ENCODE results near the gene VWA5B1.
"Not testable (repeated sequence)": the region's sequence is repeated elsewhere in the genome, so short reads cannot be mapped to it uniquely, and the experiment has no call there.

The VWA5B1 gene

DNA sequence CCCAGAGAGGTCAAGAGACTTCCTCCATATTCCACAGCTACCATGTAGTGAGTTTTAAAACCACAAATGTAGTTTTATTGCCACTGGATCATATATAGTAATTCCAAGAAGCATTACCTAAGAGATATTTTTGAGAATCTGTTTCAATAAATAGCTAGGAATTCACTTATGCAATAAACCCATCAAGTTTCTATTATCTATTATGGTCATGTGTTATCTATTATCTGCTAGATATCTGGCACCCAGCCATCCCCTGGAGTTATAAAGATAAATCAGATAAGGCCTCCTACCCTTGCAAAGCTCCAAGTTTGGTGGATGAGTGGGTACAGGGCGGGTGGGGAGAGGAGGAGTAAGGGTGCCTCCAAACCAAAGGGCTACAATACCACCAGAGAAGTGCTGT, 10.3 kb upstream of the VWA5B1 start:
- no peak for DNase-seq

DNA sequence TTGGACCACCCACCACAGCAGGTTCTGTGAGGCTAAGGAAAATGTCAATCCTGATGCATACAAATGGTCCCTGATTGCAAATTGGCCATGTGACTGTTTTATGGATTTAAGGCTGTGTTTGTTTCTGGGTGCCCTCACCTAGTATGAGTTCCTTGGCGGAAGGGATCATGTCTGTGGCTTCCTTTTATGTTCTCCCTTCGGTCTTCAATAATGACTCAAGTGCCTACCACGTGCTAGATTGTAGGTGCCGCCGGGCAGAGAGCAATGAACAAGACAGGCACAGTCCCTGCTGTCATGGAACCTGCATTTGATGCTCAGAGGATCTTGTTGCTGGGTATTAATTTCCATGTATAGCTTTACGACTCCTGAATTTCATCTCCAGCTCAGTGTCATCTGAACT, 9.8 kb upstream of the VWA5B1 start:
- DNase-seq: no peak

DNA sequence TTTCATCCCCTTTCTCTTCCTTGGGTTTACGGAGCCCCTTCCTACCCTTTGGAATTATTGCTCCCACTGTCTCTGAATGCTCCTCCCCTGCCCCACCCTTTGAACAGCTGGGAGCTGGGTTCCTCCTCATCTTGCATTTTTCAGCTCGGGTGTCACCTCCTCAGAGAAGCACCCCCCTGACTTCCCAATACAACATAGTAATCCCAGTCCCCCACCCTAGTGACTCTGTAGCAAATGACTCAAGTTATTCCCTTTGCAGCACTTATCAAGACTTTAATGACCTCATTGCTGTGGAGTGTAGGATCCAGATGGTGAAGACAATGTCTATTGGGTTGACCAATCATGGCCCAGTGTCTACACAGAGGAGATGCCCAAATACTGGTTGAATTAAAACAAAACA, 8.9 kb upstream of the VWA5B1 start:
- DNase-seq: no peak

DNA sequence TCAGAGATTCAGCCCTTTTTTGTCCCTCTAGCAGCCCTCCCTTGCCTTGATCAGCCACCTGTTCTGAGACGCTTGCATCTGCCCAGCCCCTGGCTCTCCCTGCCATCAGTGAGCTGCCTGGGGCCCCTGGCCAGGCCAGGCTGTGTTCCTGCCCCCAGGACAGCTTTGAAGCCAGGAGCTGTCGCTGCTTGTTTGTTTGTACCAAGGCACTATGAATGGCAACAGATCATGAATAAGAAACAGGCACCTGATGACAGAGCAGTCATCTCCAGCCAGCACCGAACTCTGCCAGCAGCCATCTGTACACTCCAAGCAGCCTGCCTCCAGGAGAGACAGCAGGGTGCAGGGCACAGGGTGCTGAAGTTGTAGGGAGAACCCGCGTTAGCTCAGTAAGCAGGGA, 8.1 kb upstream of the VWA5B1 start:
- DNase-seq: peak; percentile 56

DNA sequence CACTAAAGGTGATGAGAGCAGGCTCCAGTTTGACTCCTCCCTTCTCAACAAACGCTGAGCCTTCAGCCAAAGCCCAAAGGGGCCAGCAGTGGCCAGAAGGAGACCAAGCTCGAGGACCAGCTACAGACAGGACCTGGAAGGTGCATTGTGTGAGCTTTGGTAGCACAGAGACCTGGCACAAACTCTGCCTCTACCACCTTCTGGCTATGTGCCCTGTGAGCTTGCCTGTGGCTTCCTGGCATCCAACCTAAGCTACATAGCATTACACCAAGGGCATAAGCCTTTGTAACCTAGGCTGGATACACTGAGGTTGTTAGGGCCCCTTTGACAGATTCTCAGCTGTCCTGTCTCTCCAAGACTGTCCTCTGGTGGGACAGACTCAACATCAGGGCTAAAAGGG, 6.6 kb upstream of the VWA5B1 start:
- DNase-seq: no peak

DNA sequence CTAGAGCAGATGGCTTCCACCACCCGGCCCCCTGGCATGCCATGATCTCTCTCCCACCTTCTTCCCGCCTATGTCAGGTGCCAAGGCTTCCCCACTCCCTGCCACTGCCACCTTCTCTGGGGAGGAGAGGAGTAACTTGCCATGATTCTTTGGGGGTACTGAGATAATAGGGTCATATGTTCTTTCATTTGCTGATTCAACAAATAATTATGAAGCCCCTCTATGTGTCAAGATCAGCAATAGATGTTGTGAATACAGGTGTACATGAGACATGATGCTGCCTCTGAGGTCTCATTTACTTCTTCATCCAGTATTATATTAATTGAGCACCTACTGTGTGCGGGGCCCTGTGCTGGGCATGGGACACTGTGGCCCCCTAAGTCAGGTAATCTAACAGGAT, 6.0 kb upstream of the VWA5B1 start:
- DNase-seq: no peak

DNA sequence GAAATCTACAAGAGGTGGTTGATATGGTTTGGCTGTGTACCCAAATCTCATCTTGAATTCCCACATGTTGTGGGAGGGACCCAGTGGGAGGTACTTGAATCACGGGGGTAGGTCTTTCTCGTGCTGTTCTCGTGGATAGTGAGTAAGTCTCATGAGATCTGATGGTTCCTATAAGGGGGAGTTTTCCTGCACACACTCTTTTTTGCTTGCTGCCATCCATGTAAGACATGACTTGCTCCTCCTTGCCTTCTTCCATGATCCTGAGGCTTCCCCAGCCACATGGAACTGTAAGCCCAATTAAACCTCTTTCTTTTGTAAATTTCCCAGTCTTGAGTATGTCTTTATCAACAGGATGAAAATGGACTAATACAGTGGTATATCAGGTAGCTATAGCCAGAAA, 5.2 kb upstream of the VWA5B1 start:
- DNase-seq: no peak

DNA sequence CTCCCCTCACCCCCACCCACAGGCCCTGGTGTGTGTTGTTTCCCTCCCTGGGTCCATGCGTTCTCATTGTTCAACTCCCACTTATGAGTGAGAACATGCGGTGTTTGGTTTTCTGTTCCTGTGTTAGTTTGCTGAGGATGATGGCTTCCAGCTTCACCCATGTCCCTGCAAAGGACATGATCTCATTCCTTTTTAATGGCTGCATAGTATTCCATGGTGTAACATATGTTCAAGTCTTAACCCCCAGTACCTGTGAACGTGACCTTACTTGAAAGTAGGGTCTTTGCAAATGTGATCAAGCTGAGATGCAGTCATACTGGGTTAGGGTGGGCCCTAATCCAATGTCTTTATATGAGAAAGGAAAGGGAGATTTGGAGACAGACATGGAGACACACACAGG, 3.0 kb upstream of the VWA5B1 start:
- DNase-seq: not testable (repeated sequence)

DNA sequence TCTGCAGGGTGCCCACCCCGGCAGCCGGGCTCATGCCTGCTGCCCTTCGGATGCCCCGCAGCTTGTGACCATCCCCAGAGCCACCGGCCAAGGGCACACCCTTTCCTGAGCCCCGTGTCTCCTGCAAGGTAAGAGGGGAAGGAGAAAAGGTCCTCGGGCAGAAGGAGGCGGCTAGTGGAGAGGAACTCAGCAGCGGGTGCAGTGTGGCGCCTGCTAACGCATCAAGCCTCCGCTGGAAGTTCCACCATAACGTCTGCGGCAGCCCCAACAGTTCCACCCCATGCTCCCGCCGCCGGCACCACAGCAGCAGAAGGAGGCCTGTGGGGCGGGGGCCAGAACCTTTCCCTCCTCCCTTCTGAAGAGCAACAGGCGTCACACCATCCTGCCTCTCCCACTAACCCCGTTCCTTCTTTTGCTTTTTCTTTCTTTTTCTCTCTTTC, 990 bp downstream of the VWA5B1 start:
- no peak for DNase-seq

DNA sequence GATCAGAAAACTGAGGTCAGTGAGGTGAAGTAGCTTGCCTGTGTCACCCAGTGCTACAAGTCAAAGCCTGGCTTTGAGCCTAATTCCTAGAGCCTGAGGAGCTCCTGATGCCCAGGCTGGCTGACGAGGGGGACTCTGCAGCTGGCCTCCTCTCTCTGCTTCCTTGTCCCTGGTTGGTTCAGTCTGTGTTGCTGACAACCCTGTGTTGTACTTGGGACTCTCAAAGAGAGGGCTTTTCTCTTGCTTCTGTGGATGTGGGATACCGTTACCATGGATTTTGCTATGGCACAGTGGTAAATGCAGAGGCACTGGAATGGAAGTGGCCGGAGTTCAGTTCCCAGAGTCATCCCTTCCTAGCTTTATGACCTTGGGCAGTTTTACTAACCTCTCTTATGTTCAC, 8.0 kb downstream of the VWA5B1 start:
- no peak for DNase-seq

DNA sequence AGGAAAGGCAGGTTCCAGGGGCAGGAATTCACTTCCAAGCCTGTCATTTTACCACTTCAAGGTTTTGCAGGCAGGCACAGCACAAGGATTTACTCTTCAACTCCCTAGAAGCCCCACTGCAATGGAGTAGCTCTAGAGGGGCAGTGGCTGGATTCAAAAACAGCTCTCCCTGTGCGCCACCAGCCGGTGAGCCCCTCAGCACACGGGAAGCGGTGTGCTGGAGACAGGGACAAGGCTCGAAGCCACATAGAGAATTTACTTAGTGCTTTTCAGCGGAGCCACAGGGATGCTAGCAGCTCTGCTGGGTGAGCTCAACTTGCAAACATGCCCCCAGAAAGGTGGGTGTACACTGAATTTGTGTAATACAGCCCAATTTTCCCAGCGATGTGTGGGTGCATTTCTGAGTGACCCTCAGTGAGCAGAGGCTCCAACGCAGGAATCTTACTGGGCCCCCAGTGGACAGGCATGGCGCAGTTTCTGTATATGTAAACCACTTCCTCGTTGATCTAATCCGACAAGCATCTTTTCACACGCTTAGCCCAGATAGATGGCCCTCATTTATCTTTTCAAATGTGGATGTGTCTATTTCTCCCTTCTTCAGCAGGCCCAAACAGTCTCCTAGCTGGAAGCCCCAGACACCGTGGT, 10.9 kb downstream of the VWA5B1 start:
- DNase-seq: no peak

DNA sequence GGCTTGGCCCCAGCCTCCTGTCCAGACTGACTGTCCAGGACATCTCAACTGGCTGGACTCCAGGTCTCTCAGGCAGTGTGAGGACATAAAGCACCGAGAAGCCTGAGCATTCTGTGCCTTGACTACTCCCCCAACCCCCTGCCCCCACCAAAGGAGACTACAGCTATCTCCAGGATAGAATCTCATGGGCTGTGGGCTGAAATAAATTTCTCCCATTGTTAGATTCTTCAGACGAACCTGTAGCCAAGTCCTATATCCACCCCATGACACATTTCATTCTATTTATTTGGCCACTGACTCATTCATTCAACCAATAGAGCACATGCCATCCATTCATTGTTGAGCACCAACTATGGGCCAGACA, 11.4 kb downstream of the VWA5B1 start:
- DNase-seq: no peak

DNA sequence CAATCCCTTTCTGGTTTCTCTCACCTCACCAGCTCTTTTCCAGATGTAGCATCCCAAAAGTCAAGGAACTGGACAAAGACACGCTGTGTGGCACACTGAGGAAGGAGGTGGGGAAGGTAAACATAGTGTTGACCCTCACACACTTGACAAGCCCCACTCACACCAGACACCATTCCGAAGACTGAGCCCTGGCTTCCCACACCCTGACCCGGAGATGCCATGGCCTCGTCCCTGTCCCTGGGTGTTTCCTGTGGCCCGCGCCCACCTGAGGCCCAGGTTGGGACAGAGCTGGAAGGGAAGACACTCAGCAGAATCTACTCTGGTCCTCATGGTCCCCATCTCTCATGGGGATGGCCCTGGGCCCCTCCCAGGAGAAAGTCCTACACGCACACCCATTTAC, 16.4 kb downstream of the VWA5B1 start:
- DNase-seq: no peak

DNA sequence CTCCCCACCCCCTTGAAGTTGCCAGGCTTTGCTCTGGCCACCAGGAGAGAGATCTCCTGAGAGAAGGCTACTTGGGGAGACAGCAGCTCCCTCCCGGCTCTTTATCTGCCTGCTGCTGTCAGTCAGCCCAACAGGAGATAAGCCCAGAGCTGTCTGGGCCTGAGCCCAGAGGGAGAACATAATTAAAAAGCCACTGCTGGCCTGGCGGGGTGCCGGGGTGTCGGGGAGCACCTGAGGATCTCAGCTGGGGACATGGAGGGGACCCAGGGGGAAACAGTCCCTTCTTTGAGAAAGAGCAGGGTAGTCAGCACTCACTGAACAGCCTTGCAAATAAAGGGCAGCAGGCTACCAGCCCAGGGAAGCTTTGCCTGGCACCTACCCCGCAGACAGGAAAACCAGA, 17.9 kb downstream of the VWA5B1 start:
- DNase-seq: no peak

DNA sequence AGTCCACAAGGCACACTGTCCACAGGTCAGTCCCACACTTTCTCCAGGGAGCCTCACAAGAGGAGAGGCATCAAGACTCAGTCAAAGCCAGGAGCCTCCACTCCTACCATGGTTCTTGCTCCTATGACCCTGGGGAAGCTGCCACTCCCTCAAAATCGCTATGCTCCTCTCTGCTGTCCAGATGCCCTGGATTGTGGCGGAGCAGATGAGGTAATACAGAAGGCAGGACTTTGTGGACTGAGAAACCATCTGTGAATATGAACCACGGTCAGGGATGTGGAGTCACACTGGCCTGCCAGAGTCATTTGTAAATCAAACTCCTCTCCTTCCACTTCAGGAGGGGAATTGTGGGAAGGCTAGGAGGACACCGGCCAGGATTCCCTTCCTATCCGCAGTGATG, 20.6 kb downstream of the VWA5B1 start:
- no peak for DNase-seq

DNA sequence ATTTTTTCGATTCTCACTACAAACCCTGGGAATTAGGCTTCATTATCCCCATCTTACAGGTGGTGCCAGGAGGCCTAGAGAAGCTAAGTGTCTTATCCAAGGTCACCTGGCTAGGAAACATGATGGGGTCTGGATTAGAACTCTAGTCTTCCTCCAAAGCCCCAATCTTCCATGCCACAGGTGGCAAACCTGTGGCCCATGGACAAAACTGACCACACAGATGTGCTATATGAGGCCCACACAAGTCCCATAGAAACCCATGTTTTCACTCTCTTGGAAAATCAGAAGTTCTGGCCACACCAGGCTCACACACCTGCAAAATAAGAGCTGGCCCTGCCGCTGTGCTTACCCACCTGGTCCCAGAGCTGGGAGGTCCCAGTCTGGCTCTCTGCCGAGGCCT, 21.6 kb downstream of the VWA5B1 start:
- no peak for DNase-seq

DNA sequence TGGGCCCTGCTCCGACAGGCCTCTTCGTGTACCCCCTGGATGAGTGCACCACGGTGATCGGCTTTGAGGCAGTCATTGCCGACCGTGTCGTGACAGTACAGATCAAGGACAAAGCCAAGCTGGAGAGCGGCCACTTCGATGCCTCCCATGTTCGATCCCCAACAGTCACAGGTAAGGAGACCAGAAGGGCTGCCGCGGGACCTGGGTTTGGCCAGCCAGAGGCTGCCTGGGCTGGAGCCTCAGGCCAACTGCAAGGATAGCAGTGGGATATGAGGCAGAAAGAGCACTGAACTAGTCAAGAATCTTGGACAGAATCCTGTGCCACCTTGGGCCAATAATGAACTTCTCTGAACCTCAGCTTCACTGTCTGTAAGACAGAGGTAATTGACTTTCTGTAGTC, 22.1 kb downstream of the VWA5B1 start:
- no peak for DNase-seq

DNA sequence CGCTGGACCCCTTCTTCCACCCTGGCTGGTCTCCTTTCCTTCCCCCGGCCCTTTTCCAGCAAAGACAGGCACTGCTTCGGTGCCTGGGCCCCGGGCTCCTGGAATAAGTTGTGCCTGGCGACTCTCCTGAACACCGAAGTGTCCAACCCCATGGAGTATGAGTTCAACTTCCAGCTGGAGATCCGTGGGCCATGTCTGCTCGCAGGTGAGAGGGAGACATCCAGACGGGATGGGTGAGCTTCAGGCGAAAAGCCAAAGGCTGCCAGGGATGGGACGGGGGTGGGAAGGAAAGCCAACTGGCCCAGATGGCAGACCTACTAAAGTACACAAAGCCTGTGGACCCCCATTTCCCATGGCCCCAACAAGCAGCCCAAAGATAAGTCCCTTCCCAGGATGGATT, 26.8 kb downstream of the VWA5B1 start:
- no peak for DNase-seq

DNA sequence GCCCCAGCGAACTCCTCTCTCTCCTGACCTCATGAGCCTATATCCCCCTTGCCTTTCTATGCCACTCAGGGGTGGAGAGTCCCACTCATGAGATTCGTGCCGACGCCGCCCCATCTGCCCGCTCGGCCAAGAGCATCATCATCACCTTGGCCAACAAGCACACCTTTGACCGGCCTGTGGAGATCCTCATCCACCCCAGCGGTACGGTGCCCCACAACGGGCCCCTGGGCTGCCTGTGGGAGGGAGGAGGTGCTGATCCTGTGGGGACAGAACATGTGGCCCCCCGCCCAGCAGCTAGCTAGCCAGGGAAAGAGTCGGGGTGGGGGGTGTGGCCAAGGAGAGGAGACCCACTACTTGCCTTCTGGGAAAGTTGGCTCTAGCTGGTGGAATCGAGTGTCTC, 27.8 kb downstream of the VWA5B1 start:
- DNase-seq: no peak

DNA sequence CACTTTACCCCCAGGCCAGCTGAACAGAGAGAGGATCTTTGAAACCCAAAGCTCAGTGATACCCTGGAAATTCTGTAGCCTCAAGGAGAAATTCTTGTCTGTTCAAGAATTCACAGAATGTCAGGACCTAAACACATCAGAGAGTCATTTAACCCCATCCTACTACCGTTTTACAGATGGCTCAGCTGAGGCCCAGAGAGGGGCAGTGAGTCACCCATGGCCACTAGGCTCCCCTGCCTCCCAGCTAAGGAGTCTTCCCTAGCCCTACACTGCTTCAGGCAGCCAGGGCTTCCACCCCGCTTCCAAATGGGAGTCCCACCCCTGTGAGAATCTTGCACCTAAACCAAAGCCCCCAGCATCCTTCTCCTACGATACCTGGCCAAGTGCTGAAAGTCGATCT, 28.3 kb downstream of the VWA5B1 start:
- no peak for DNase-seq

DNA sequence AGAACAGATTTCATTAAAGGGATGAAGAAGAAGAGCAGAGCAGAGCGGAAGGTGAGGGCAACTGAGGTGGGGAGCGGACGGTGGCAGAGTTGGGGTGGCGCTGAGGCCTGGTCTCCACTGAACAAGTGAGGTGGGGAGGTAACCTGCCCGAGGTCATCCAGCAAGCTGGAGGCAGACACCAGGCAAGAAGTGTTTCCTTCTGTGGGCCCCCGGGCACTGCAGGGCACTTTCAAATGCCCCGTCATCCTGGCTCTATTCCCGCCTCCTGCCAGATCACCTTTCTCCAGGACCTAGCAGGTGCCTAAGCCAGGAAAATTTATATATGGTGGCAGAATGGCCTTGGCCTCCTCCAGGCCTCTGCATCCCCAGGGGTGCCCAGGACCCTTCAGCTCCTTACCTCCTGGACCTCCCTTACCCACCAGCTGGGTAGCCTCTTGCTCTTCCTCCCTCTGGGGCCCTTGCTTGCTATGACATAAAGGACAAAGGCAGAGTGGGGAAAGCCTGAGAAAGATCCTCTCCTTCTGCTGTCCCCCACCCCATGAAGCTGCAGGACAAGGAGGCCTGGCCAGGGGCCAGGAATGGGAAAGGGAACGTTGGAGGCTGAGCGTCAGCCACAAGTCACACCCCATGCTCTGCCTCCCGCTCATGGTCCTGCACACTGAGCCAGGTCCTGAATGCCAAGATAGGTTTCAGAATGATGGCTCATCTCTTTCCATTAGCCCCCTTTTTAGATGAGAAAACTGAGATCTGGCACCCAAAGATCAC, 29.0 kb downstream of the VWA5B1 start:
- no peak for DNase-seq

DNA sequence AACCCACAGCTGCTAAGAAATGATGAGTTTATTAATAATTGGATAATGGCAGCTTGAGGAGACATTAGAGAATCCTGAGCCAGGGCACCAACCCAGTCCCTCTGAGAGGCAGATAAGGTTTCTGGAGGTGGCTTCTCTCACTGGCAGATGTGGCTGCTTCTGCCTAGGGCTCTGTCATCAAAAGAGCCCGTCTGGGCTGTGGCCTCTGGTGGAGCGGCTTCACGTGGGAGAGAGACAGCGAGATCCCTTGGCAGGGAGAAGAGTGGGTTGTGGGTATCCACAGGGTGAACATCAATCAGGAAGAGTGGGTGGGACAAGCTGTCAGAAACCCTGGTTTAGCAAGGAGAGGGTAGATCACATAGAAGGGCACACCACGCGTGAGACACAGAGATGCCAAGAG, 30.0 kb downstream of the VWA5B1 start:
- no peak for DNase-seq

DNA sequence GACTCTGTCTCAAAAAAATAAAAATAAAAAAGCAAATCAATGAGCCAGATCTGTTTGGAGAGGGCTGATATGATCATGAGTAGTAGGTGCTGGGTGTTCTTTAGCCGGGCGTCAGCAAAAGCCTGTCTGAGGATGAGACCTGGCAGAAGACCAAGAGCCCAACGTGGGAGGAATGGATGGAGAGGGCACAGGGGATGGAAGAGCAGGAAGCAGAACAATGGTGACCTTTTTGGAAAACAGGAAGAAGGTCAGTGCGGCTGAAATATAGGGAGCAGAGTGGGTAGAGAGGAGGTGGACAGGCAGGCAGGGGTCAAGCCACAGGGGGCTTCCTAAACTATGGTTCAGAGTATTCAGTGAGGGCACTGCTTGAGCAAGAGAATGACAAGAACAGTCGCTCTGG, 30.9 kb downstream of the VWA5B1 start:
- no peak for DNase-seq

DNA sequence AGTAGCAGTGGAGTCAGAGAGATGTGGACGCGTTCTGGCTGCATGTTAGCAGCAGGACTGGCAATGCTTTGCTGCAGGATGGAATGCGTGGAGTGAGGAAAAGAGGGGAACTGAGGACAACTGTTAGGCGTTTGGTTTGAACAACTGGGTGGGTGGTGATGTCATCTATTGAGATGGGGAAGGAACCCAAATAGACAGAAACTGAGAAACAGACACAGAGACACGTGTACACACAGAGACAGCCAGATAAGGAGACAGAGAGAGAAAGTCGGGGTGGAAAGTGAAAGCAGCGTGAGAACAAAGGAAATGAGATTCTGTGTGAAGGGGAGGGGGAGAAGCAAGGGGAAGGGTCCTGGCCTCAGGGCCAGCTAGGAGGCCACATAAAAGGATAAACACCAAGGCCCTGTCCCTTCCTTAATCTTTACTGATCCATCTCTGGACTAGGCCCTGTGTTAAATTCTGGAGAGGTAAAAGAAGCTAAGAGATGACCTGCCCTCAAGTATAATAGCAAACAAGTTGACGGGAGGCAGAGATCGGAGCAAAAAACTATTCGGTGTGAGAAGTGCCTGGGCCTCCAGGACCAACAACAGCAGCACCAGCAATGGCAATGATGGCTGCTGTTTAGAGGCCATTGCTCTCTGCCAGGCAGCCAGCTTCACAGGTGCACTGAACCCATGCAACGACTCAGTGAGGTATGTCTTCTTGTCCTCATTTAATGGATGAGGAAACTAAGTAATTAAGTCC, 31.6 kb downstream of the VWA5B1 start:
- no peak for DNase-seq
